T-cell (primary cell): ENCODE results near the gene TMTC1. TPM values are rescaled to one million over a fixed set of nuclear protein-coding genes. Genes with fewer than 3 reads are reported as not detected.

Source experiments
- ATAC-seq, 4 experiments: fragments of 200-7000 bp in 3 of 4; fragments of 150-1000 bp in 1 of 4; cut with Tn5 transposase; replicated peaks in 1 of 4; 1 replicate in 3 of 4; 2 replicates in 1 of 4; pipeline ENCODE4 v1.10.0; 2021; ENCODE audit warnings: moderate library complexity in 3 of 4, mild to moderate bottlenecking in 2 of 4, moderate number of reproducible peaks in 1 of 4
- CTCF ChIA-PET, 2 donors: fragments of 300-600 bp; sonication (Branson Sonifier 250); formaldehyde crosslinking; loops; one replicate each; lab custom pipeline; 2022; ENCODE audit warnings: antibody characterized with exemption in 2 of 2; lab: Charles Lee
- POLR2A ChIA-PET, 2 donors: fragments of 300-600 bp; sonication (Branson Sonifier 250); formaldehyde crosslinking; loops; one replicate each; lab custom pipeline; 2022; ENCODE audit warnings: antibody characterized with exemption in 2 of 2; lab: Charles Lee
- DNase-seq, 35 experiments: peaks; one replicate each; pipeline versions ENCODE4 v3.0.0 to v3.0.0-alpha.2; 2013 to 2023
- H3K27ac ChIP-seq: one replicate; pipeline ENCODE4 v1.5.1; 2013; ENCODE audit warnings: low read length
- H3K27me3 ChIP-seq, 2 experiments: replicated peaks in 1 of 2; 1 replicate in 1 of 2; 2 replicates in 1 of 2; pipeline versions ENCODE4 v1.6.1 to v1.7.0; 2013; ENCODE audit warnings: low read length in 1 of 2, mixed read lengths in 1 of 2; ENCODE audit not compliant: control insufficient read depth in 2 of 2, insufficient read depth in 2 of 2; ENCODE audit errors: extremely low read depth in 1 of 2
- H3K36me3 ChIP-seq, 2 donors: 1 replicate in 1 of 2; 2 replicates in 1 of 2; pipeline versions ENCODE4 v1.6.1 to v1.7.0; 2013; ENCODE audit warnings: low read length in 1 of 2; ENCODE audit not compliant: control insufficient read depth in 2 of 2, insufficient read depth in 1 of 2; ENCODE audit errors: extremely low read depth in 1 of 2
- H3K4me1 ChIP-seq, 2 experiments: 1 replicate in 1 of 2; 2 replicates in 1 of 2; pipeline versions ENCODE4 v1.6.1 to v1.7.0; 2013; ENCODE audit warnings: low read length in 2 of 2, mixed read lengths in 1 of 2; ENCODE audit not compliant: insufficient read depth in 2 of 2, control insufficient read depth in 1 of 2; ENCODE audit errors: extremely low read depth in 1 of 2
- H3K4me3 ChIP-seq, 2 donors: 1 replicate in 1 of 2; 2 replicates in 1 of 2; pipeline versions ENCODE4 v1.5.1 to v1.7.0; 2013; ENCODE audit warnings: mild to moderate bottlenecking in 2 of 2, low read length in 1 of 2, moderate library complexity in 1 of 2; ENCODE audit not compliant: control insufficient read depth in 1 of 2; ENCODE audit errors: extremely low read depth in 1 of 2
- H3K9me3 ChIP-seq: 2 replicates; pipeline ENCODE4 v1.7.0; 2013
- H3K27ac Mint-ChIP-seq, 2 donors: one replicate each; pipeline ENCODE4 v1.8.0; 2020 to 2021; ENCODE audit warnings: mild to moderate bottlenecking in 2 of 2, mixed read lengths in 2 of 2
- H3K27me3 Mint-ChIP-seq, 2 donors: one replicate each; pipeline ENCODE4 v1.8.0; 2021 to 2022; ENCODE audit warnings: mixed read lengths in 2 of 2
- H3K36me3 Mint-ChIP-seq: one replicate; pipeline ENCODE4 v1.8.0; 2021; ENCODE audit warnings: mixed read lengths
- H3K4me1 Mint-ChIP-seq, 3 donors: one replicate each; pipeline ENCODE4 v1.8.0; 2020 to 2022; ENCODE audit warnings: mixed read lengths in 3 of 3, mild to moderate bottlenecking in 1 of 3
- H3K4me3 Mint-ChIP-seq, 3 donors: one replicate each; pipeline ENCODE4 v1.8.0; 2020 to 2022; ENCODE audit warnings: mild to moderate bottlenecking in 3 of 3, mixed read lengths in 3 of 3, moderate library complexity in 3 of 3
- H3K9me3 Mint-ChIP-seq, 3 donors: one replicate each; pipeline ENCODE4 v1.8.0; 2020 to 2022; ENCODE audit warnings: mixed read lengths in 3 of 3
- WGBS: methylation state at CpG from one replicate; pipeline ENCODE4 v1.1.5; 2013; ENCODE audit warnings: missing lambda C conversion rate; ENCODE audit not compliant: insufficient coverage; 5-methylcytosine and 5-hydroxymethylcytosine counted together
- total RNA-seq, 35 experiments: library from RNA in 6 of 35; stranded (reverse) in 6 of 35; fragments of 120-200 nt in 1 of 35; gene quantifications; one replicate each; pipeline versions ENCODE4 v1.2.1 to v1.2.4 and lab custom pipeline; 2013 to 2026

TMTC1 gene
- total RNA-seq, 5 donors from 2014 or later (not counting 1 experiment from before 2014, with no cell fraction given), result 0.10 to 0.44 (median 0.29) TPM; not detected in 1

DNA sequence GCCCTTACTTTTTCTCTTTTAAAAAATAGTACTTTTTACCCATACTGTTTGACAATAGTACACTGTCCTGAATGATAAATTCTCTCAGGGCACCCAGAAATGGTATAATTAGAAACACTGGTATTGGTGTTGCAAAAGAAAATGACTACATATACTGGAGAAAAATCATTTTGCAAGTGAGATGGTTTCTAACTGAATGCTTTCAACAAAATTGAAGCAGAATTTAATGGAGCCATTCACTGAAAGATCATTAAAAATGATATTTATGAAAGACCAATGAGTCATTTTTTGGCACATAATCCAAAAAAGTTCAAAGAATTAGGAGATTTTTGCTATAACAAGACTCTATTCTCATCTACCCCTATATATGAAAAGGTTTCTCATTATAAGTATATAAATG lies 68.8 kb downstream of the TMTC1 start:
- Histone ChIP-seq H3K4me1 (no peaks in the 10 kb centered on the region), H3K36me3 (no peaks in the 10 kb centered on the region), H3K4me3 (no peak overlapping the region), H3K27me3 (no peaks in the 10 kb centered on the region), H3K9me3 (no peaks in the 10 kb centered on the region), H3K27ac (no peak overlapping the region)
- no peak overlapping the region for H3K4me3 Mint-ChIP-seq
- no peak for ATAC-seq
- no peaks in the 10 kb centered on the region for H3K36me3 Mint-ChIP-seq
- no peaks in the 10 kb centered on the region for H3K4me1 Mint-ChIP-seq
- H3K27ac Mint-ChIP-seq, result no peak overlapping the region
- ChIA-PET POLR2A (no interaction called here), CTCF (no interaction called here)
- H3K27me3 Mint-ChIP-seq, result peaks cover 2 to 9% of the 10 kb centered on the region in 2 donors
- no peak for DNase-seq
- H3K9me3 Mint-ChIP-seq, result no peaks in the 10 kb centered on the region

DNA sequence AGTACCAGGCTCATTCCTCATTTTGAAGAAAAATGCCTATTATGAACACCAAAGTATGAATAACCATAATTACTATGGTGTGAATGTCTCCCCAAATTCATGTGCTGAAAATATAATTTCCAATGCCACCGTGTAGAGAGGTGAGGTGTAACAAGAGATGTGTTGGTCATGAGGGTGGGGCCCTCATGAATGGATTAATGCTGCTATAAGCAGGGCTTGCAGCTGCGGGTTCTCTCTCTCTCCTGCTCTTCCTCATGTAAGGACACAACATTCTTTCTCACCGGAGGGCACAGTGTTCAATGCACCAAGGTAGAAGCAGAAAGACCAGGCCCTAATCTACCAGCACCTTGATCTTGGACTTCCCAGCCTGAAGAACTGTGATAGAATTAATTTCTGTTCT lies 70.0 kb downstream of the TMTC1 start:
- H3K36me3 Mint-ChIP-seq, result no peaks in the 10 kb centered on the region
- no peaks in the 10 kb centered on the region for H3K9me3 Mint-ChIP-seq
- no peaks in the 10 kb centered on the region for H3K27me3 ChIP-seq
- H3K4me3 Mint-ChIP-seq, result no peak overlapping the region
- no peaks in the 10 kb centered on the region for H3K4me1 Mint-ChIP-seq
- no peak overlapping the region for H3K4me3 ChIP-seq
- H3K27me3 Mint-ChIP-seq, result peaks cover 2 to 9% of the 10 kb centered on the region in 2 donors
- DNase-seq (no peak), ATAC-seq (no peak)
- ChIA-PET POLR2A (no interaction called here), CTCF (no interaction called here)
- no peaks in the 10 kb centered on the region for H3K4me1 ChIP-seq
- no peak overlapping the region for H3K27ac ChIP-seq
- no peak overlapping the region for H3K27ac Mint-ChIP-seq
- H3K9me3 ChIP-seq, result no peaks in the 10 kb centered on the region
- no peaks in the 10 kb centered on the region for H3K36me3 ChIP-seq
- 100% methylated on average over 1 of the region's 3 CpGs for WGBS

DNA sequence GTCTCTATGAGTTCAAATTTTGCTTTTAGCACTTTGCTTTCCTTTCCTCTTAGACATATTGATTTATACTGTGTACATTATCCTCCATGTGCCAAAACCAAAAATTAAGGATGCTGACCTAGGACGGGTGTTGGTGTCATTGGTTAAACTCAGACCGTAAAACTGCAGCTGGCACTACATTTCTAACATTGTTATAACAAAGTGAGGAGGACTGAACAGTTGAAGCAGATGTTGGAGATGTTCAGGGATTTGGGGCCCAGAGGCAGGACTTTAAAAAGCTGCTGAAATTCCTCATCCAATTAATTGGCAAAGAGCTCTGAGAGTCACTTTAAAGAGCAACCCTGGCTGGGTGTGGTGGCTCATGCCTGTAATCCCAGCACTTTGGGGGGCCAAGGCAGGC lies 72.4 kb downstream of the TMTC1 start:
- H3K27ac Mint-ChIP-seq, result no peak overlapping the region
- H3K4me1 Mint-ChIP-seq, result no peaks in the 10 kb centered on the region
- DNase-seq (no peak), ATAC-seq (no peak)
- WGBS, result no CpG with 5 or more reads among the region's 2 CpGs
- no peaks in the 10 kb centered on the region for H3K27me3 ChIP-seq
- H3K4me1 ChIP-seq, result no peaks in the 10 kb centered on the region
- H3K4me3 ChIP-seq, result no peak overlapping the region
- CTCF ChIA-PET, result interaction anchor here in 1 of 2 donors (0.5 to 0.6 kb wide), 2 partner anchors 10 to 423 kb away, joined by 3 to 4 read pairs; no protein-coding TSS in a partner anchor
- POLR2A ChIA-PET, result no interaction called here
- no peaks in the 10 kb centered on the region for H3K36me3 ChIP-seq
- H3K27ac ChIP-seq, result no peak overlapping the region
- H3K27me3 Mint-ChIP-seq, result peaks cover 5 to 12% of the 10 kb centered on the region in 2 donors
- H3K36me3 Mint-ChIP-seq, result no peaks in the 10 kb centered on the region
- H3K9me3 Mint-ChIP-seq, result no peaks in the 10 kb centered on the region
- H3K4me3 Mint-ChIP-seq, result no peak overlapping the region
- no peaks in the 10 kb centered on the region for H3K9me3 ChIP-seq

GRCh38 chr12:29710104-29710503 lies 73.6 kb downstream of the TMTC1 start:
- Histone ChIP-seq H3K4me3 (no peak overlapping the region), H3K36me3 (no peaks in the 10 kb centered on the region), H3K27me3 (no peaks in the 10 kb centered on the region), H3K27ac (no peak overlapping the region), H3K9me3 (no peaks in the 10 kb centered on the region), H3K4me1 (no peaks in the 10 kb centered on the region)
- ATAC-seq, result no peak
- no peak for DNase-seq
- H3K36me3 Mint-ChIP-seq, result no peaks in the 10 kb centered on the region
- H3K4me3 Mint-ChIP-seq, result no peak overlapping the region
- H3K27ac Mint-ChIP-seq, result no peak overlapping the region
- no peaks in the 10 kb centered on the region for H3K9me3 Mint-ChIP-seq
- POLR2A ChIA-PET, result no interaction called here
- H3K27me3 Mint-ChIP-seq, result peaks cover 5 to 15% of the 10 kb centered on the region in 2 donors
- CTCF ChIA-PET, result no interaction called here
- WGBS, result 70% methylated on average over 4 of the region's 5 CpGs
- no peaks in the 10 kb centered on the region for H3K4me1 Mint-ChIP-seq

DNA sequence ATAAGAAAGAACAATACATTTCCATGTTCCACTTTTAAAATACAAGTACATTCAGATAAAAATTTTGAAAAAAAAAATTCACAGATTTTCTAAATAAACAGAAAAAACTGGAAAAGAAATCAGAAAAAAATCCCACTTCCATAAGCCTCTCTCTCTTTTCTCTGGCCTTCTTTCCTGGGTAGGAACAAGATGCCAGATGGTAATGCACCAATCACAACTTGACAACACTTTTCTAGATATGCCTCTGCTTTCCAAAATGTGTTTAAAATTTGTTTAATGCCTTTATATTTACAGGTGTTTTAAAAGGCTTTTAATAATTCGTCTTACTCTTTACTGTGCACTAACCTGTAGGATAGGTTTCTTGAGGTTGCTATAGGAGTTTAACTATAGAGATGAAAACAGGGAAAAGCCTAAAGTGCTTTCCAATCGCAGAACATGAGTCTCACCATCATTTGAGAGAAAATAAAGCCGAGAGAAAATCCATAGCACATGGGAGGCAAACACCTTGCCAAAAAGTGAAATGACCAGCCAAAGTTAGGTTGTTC lies 74.2 kb downstream of the TMTC1 start:
- H3K9me3 Mint-ChIP-seq, result no peaks in the 10 kb centered on the region
- ATAC-seq, result no peak
- no peak overlapping the region for H3K27ac ChIP-seq
- no peaks in the 10 kb centered on the region for H3K9me3 ChIP-seq
- no peak overlapping the region for H3K4me3 ChIP-seq
- no peak overlapping the region for H3K27ac Mint-ChIP-seq
- H3K36me3 Mint-ChIP-seq, result no peaks in the 10 kb centered on the region
- H3K27me3 ChIP-seq, result no peaks in the 10 kb centered on the region
- DNase-seq, result no peak
- H3K4me1 Mint-ChIP-seq, result no peaks in the 10 kb centered on the region
- H3K4me1 ChIP-seq, result no peaks in the 10 kb centered on the region
- no peaks in the 10 kb centered on the region for H3K36me3 ChIP-seq
- POLR2A ChIA-PET, result no interaction called here
- H3K4me3 Mint-ChIP-seq, result no peak overlapping the region
- CTCF ChIA-PET, result no interaction called here
- peaks cover 5 to 15% of the 10 kb centered on the region in 2 donors for H3K27me3 Mint-ChIP-seq
- WGBS, result 70% methylated on average over 2 of the region's 3 CpGs

DNA sequence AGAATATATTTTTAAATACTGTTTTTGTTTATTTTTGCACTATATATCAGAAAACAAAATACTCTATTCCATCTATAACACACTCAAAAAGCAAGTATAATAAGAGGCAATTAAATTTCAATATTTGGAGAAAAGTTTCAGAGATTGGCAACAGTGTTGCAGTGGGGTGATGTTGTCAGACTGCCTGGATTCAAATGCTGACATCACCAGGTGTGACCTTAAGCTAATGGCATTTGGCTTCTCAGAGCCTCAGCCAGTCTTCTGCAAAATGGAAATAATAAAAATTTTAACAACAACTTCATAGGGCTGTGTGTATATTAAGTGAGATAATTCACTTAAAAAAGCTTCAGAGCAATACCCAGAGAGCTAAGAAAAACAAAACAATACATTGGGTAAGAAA lies 74.7 kb downstream of the TMTC1 start:
- H3K36me3 ChIP-seq, result no peaks in the 10 kb centered on the region
- DNase-seq, result no peak
- Mint-ChIP-seq H3K9me3 (no peaks in the 10 kb centered on the region), H3K4me1 (no peaks in the 10 kb centered on the region), H3K4me3 (no peak overlapping the region), H3K27ac (no peak overlapping the region), H3K27me3 (peaks cover 5 to 15% of the 10 kb centered on the region in 2 donors), H3K36me3 (no peaks in the 10 kb centered on the region)
- no peaks in the 10 kb centered on the region for H3K4me1 ChIP-seq
- no peak overlapping the region for H3K27ac ChIP-seq
- no peaks in the 10 kb centered on the region for H3K9me3 ChIP-seq
- POLR2A ChIA-PET, result no interaction called here
- ATAC-seq, result no peak
- no peaks in the 10 kb centered on the region for H3K27me3 ChIP-seq
- no peak overlapping the region for H3K4me3 ChIP-seq
- CTCF ChIA-PET, result no interaction called here

- WGBS, result 100% methylated on average over 1 of the region's 2 CpGs
- Histone ChIP-seq H3K27me3 (no peaks in the 10 kb centered on the region), H3K36me3 (no peaks in the 10 kb centered on the region), H3K27ac (no peak overlapping the region), H3K4me3 (no peak overlapping the region), H3K4me1 (no peaks in the 10 kb centered on the region), H3K9me3 (no peaks in the 10 kb centered on the region)
- Mint-ChIP-seq H3K36me3 (no peaks in the 10 kb centered on the region), H3K4me3 (no peak overlapping the region), H3K27me3 (peaks cover 5 to 18% of the 10 kb centered on the region in 2 donors), H3K9me3 (no peaks in the 10 kb centered on the region), H3K4me1 (no peaks in the 10 kb centered on the region), H3K27ac (no peak overlapping the region)
- CTCF ChIA-PET, result no interaction called here
- DNase-seq (no peak), ATAC-seq (no peak)
- POLR2A ChIA-PET, result no interaction called here
These were observed 75.9 kb downstream of the TMTC1 start for GRCh38 chr12:29707846-29708245.
